PFSK-1 (cell line): ENCODE measurements around the gene NCCRP1.

Experiments
- POLR2AphosphoS5 ChIP-seq: IDR thresholded peaks from 2 replicates; pipeline ENCODE4 v1.6.1; 2012; ENCODE audit warnings: low read depth, mild to moderate bottlenecking, control low read depth, low read length, moderate library complexity
- SIN3A ChIP-seq: IDR thresholded peaks from 2 replicates; pipeline ENCODE4 v1.6.1; 2012; ENCODE audit warnings: mild to moderate bottlenecking, low read length, moderate library complexity, borderline replicate concordance; ENCODE audit not compliant: insufficient read depth

- TF ChIP-seq SIN3A (no peak), POLR2AphosphoS5 (no peak)
Measured at GRCh38 chr19:39212375-39212742, 15.6 kb downstream of the NCCRP1 start.
